ENCODE results near the gene PALMD. TPM values are rescaled to one million over a fixed set of nuclear protein-coding genes. Genes with fewer than 3 reads are reported as not detected.

Gene PALMD
- total RNA-seq, 1 experiment from 2014 or later, result not detected

DNA sequence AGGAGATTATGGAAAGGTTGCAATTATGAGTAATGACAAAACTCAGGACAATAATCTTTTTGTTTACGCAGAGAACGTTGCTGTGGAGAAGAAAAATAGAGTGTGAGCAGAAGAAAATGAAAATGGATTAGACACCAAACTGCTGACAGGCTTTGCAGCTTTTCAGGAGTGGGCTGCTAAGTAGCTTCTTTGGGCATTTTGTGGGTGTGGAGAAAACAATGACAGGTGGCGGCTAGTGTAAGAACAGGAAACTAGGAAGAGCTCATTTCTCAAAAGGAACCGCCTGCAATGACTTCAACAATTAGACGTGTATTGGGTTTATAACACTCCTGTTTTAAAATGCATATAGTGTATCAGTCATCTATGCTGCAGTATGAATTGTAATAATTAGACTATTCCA lies 18.3 kb upstream of the PALMD start:
- DNase-seq, result no peak
- Mint-ChIP-seq H3K9me3 (ENCODE audit: unreplicated experiment) (no peaks in the 10 kb centered on the region), H3K36me3 (ENCODE audit: insufficient read depth, unreplicated experiment) (no peaks in the 10 kb centered on the region), H3K4me3 (ENCODE audit: unreplicated experiment) (no peak overlapping the region), H3K27ac (ENCODE audit: unreplicated experiment) (no peak overlapping the region), H3K4me1 (ENCODE audit: low read depth, unreplicated experiment) (no peaks in the 10 kb centered on the region), H3K27me3 (ENCODE audit: insufficient read depth, unreplicated experiment) (no peaks in the 10 kb centered on the region)
- TF ChIP-seq, protein P1, sequence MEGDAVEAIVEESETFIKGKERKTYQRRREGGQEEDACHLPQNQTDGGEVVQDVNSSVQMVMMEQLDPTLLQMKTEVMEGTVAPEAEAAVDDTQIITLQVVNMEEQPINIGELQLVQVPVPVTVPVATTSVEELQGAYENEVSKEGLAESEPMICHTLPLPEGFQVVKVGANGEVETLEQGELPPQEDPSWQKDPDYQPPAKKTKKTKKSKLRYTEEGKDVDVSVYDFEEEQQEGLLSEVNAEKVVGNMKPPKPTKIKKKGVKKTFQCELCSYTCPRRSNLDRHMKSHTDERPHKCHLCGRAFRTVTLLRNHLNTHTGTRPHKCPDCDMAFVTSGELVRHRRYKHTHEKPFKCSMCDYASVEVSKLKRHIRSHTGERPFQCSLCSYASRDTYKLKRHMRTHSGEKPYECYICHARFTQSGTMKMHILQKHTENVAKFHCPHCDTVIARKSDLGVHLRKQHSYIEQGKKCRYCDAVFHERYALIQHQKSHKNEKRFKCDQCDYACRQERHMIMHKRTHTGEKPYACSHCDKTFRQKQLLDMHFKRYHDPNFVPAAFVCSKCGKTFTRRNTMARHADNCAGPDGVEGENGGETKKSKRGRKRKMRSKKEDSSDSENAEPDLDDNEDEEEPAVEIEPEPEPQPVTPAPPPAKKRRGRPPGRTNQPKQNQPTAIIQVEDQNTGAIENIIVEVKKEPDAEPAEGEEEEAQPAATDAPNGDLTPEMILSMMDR (IDR thresholded peaks at IDR 0.05; ENCODE audit: insufficient read depth in 1 of 2, low read depth in 1 of 2, low read length in 1 of 2, severe bottlenecking in 1 of 2, unreplicated experiment in 1 of 2), result no peak
- no peaks in the 10 kb centered on the region for H3K36me3 ChIP-seq (ENCODE audit: control insufficient read depth, insufficient read depth, low read length)
- BruUV-seq (replicated peaks), result no TSS peak
- intact Hi-C loops (cut with micrococcal nuclease; ENCODE audit: unreplicated experiment), result no loop called here
- H3K27me3 ChIP-seq (replicated peaks; ENCODE audit: control insufficient read depth, insufficient read depth, low read length), result no peaks in the 10 kb centered on the region
- no peaks in the 10 kb centered on the region for H3K9me3 ChIP-seq
- no peak overlapping the region for H3K4me3 ChIP-seq (ENCODE audit: low read depth, low read length)
- H3K4me1 ChIP-seq, result no peaks in the 10 kb centered on the region
- ChIA-PET CTCF (no interaction called here), POLR2A (no interaction called here)

DNA sequence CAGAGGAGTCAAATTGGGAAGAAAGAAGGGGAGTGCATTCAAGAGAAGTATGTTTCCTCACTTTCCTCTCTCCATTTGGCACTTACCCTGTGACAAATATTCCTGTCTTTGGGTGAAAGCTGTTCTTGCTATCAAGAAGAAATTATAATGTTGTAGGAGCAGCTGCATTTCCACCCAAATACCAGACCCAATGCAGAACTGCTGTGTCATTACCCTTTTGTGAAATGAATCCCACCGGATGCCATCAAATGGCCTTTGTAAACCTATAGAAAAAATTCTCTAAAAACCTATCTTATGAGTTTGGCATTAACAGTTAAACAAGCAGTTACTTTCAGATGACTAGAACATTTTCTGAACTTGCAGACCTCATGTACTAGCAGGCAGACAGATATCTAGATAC lies 16.7 kb upstream of the PALMD start:
- Histone ChIP-seq H3K4me3 (ENCODE audit: low read depth, low read length) (no peak overlapping the region), H3K36me3 (ENCODE audit: control insufficient read depth, insufficient read depth, low read length) (no peaks in the 10 kb centered on the region), H3K4me1 (no peaks in the 10 kb centered on the region), H3K9me3 (no peaks in the 10 kb centered on the region), H3K27me3 (replicated peaks; ENCODE audit: control insufficient read depth, insufficient read depth, low read length) (no peaks in the 10 kb centered on the region)
- Mint-ChIP-seq H3K4me1 (ENCODE audit: low read depth, unreplicated experiment) (no peaks in the 10 kb centered on the region), H3K4me3 (ENCODE audit: unreplicated experiment) (no peak overlapping the region), H3K36me3 (ENCODE audit: insufficient read depth, unreplicated experiment) (no peaks in the 10 kb centered on the region), H3K27ac (ENCODE audit: unreplicated experiment) (no peak overlapping the region), H3K27me3 (ENCODE audit: insufficient read depth, unreplicated experiment) (no peaks in the 10 kb centered on the region), H3K9me3 (ENCODE audit: unreplicated experiment) (no peaks in the 10 kb centered on the region)
- no peak for DNase-seq
- no TSS peak for BruUV-seq (replicated peaks)
- ChIA-PET POLR2A (no interaction called here), CTCF (no interaction called here)
- TF ChIP-seq, protein P1 (IDR thresholded peaks at IDR 0.05; ENCODE audit: insufficient read depth in 1 of 2, low read depth in 1 of 2, low read length in 1 of 2, severe bottlenecking in 1 of 2, unreplicated experiment in 1 of 2), result no peak
- intact Hi-C loops (cut with micrococcal nuclease; ENCODE audit: unreplicated experiment), result no loop called here

DNA sequence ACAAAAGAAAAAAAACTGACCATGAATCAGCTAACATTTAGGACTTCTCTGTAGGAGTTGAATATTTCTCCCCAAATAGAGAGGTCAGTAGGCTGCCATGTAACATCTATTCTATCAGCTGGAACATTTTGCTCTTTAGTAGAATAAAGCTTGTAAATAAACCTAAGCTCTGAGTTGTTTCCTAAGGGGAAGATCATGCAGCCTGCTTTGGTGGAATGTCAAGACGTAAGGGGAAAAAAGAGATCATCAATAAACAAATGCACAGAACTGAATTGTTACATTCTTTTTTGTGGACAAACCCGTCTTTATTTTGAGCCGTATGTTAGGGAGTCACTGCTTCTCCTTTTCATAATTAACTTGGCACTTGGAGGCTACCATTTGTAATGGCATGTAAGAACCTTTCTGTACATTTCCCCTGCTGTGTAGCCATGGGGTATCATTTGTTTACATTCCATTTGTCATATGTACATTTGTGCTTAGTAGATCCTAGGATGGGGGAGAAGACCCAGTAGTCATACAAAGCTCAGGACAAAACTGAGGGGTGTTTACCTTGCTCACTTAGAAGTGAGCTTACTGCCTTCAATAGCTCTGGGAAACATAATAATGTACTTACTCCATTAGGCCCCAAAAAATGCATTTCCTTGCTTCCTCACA lies 10.8 kb upstream of the PALMD start:
- H3K27me3 Mint-ChIP-seq (ENCODE audit: insufficient read depth, unreplicated experiment), result no peaks in the 10 kb centered on the region
- H3K4me1 ChIP-seq, result no peaks in the 10 kb centered on the region
- H3K9me3 ChIP-seq, result no peaks in the 10 kb centered on the region
- ChIA-PET POLR2A (no interaction called here), CTCF (no interaction called here)
- H3K27ac Mint-ChIP-seq (ENCODE audit: unreplicated experiment), result no peak overlapping the region
- H3K9me3 Mint-ChIP-seq (ENCODE audit: unreplicated experiment), result no peaks in the 10 kb centered on the region
- H3K27me3 ChIP-seq (replicated peaks; ENCODE audit: control insufficient read depth, insufficient read depth, low read length), result no peaks in the 10 kb centered on the region
- H3K4me3 Mint-ChIP-seq (ENCODE audit: unreplicated experiment), result no peak overlapping the region
- intact Hi-C loops (cut with micrococcal nuclease; ENCODE audit: unreplicated experiment), result no loop called here
- no peaks in the 10 kb centered on the region for H3K36me3 Mint-ChIP-seq (ENCODE audit: insufficient read depth, unreplicated experiment)
- no TSS peak for BruUV-seq (replicated peaks)
- no peaks in the 10 kb centered on the region for H3K4me1 Mint-ChIP-seq (ENCODE audit: low read depth, unreplicated experiment)
- H3K4me3 ChIP-seq (ENCODE audit: low read depth, low read length), result no peak overlapping the region
- no peak for DNase-seq
- TF ChIP-seq, protein P1 (IDR thresholded peaks at IDR 0.05; ENCODE audit: insufficient read depth in 1 of 2, low read depth in 1 of 2, low read length in 1 of 2, severe bottlenecking in 1 of 2, unreplicated experiment in 1 of 2), result no peak
- H3K36me3 ChIP-seq (ENCODE audit: control insufficient read depth, insufficient read depth, low read length), result no peaks in the 10 kb centered on the region
